Measurements from ENCODE around the gene ACAD10. TPM values are rescaled to one million over a fixed set of nuclear protein-coding genes. Genes with fewer than 3 reads are reported as not detected.

The ACAD10 gene
- total RNA-seq, 1 donor from 2014 or later = 28.4 TPM

Other genes starting within 250 kb of the ACAD10 start
- 43.7 and 45.3 TPM in 2 replicates for gene ATXN2, start 86.7 kb upstream of the ACAD10 start, total RNA-seq
- gene BRAP, start 97 bp upstream of the ACAD10 start, total RNA-seq = 20.0 and 21.0 TPM in 2 replicates
- gene ALDH2, start 80.9 kb downstream of the ACAD10 start, total RNA-seq = 0.52 and 0.57 TPM in 2 replicates
- gene MAPKAPK5, start 156.2 kb downstream of the ACAD10 start, total RNA-seq = 47.9 and 48.0 TPM in 2 replicates